IPS DF 4.7 (cell line): ENCODE data around the gene TGFBR2.

ENCODE experiments used
- DNase-seq: peaks from one replicate; pipeline ENCODE4 v3.0.0-alpha.2; 2013; ENCODE audit warnings: low spot score; ENCODE audit errors: extremely low read depth

TGFBR2 gene

DNA sequence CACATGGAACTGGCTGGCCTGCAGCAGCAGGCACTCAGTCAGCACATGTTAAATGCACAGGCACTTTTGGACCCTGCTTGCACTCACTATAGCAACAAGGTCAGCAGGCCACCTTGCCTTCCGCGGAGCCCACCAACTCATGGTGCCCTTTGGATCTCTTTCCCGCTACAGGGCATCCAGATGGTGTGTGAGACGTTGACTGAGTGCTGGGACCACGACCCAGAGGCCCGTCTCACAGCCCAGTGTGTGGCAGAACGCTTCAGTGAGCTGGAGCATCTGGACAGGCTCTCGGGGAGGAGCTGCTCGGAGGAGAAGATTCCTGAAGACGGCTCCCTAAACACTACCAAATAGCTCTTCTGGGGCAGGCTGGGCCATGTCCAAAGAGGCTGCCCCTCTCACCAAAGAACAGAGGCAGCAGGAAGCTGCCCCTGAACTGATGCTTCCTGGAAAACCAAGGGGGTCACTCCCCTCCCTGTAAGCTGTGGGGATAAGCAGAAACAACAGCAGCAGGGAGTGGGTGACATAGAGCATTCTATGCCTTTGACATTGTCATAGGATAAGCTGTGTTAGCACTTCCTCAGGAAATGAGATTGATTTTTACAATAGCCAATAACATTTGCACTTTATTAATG, 85.0 kb downstream of the TGFBR2 start:
- no peak for DNase-seq

GRCh38 chr3:30691944-30692343, 85.5 kb downstream of the TGFBR2 start:
- DNase-seq = no peak

DNA sequence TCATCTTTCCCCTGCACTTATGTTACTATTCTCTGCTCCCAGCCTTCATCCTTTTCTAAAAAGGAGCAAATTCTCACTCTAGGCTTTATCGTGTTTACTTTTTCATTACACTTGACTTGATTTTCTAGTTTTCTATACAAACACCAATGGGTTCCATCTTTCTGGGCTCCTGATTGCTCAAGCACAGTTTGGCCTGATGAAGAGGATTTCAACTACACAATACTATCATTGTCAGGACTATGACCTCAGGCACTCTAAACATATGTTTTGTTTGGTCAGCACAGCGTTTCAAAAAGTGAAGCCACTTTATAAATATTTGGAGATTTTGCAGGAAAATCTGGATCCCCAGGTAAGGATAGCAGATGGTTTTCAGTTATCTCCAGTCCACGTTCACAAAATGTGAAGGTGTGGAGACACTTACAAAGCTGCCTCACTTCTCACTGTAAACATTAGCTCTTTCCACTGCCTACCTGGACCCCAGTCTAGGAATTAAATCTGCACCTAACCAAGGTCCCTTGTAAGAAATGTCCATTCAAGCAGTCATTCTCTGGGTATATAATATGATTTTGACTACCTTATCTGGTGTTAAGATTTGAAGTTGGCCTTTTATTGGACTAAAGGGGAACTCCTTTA, 86.2 kb downstream of the TGFBR2 start:
- no peak for DNase-seq

- DNase-seq = peak; percentile 46
Measured at GRCh38 chr3:30693470-30694120, 87.2 kb downstream of the TGFBR2 start.

DNA sequence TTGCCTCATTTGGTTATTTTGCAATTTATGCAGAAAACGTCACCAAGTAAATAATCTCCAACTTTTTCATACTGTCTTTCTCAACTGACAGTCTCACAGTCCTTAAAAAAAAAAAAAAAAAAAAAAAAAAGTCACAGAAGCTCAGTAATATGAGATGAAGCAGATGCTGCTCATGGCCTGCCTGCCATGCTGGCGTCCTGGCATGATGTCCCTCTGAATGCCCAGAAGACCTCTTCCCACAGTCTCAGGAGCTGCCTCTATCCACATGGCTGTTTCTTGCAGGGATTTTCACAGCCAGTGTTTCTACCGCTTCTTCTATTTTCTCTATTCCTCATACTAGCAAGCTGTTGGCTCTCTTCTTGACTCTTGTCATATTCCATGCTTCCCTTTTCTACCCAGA, 87.7 kb downstream of the TGFBR2 start:
- DNase-seq = no peak

- DNase-seq = no peak
Measured at GRCh38 chr3:30694668-30695067, 88.3 kb downstream of the TGFBR2 start.

- peak; percentile 41 for DNase-seq
Measured at GRCh38 chr3:30695302-30696061, 89.1 kb downstream of the TGFBR2 start.

- DNase-seq = no peak
Measured at GRCh38 chr3:30696403-30696819, 90.0 kb downstream of the TGFBR2 start.

GRCh38 chr3:30696896-30697295, 90.5 kb downstream of the TGFBR2 start:
- no peak for DNase-seq

GRCh38 chr3:30698549-30698948, 92.1 kb downstream of the TGFBR2 start:
- no peak for DNase-seq

DNA sequence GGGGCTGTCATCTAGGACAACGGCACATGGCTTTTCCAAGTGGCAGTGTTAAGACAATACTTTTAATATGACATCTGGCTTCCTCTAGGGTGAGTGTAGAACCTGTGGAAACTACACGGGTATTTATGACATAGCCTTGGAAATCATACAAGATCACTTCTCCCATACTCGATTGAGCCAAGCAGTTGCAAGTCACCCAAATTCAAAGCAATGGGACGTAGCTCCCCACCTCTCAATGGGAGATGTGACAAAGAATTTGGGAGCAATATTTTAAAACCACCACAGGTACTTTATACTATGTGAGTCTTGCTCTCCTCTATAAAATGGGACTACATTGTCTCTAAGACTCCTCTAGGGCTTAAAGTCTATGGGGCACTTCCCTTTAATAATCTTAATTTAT, 93.5 kb downstream of the TGFBR2 start:
- DNase-seq = no peak

GRCh38 chr3:30700702-30701321, 94.4 kb downstream of the TGFBR2 start:
- DNase-seq = no peak

- DNase-seq = no peak
Measured at GRCh38 chr3:30702038-30702827, 95.8 kb downstream of the TGFBR2 start.

- DNase-seq = no peak
Measured at GRCh38 chr3:30702828-30703397, 96.5 kb downstream of the TGFBR2 start.

DNA sequence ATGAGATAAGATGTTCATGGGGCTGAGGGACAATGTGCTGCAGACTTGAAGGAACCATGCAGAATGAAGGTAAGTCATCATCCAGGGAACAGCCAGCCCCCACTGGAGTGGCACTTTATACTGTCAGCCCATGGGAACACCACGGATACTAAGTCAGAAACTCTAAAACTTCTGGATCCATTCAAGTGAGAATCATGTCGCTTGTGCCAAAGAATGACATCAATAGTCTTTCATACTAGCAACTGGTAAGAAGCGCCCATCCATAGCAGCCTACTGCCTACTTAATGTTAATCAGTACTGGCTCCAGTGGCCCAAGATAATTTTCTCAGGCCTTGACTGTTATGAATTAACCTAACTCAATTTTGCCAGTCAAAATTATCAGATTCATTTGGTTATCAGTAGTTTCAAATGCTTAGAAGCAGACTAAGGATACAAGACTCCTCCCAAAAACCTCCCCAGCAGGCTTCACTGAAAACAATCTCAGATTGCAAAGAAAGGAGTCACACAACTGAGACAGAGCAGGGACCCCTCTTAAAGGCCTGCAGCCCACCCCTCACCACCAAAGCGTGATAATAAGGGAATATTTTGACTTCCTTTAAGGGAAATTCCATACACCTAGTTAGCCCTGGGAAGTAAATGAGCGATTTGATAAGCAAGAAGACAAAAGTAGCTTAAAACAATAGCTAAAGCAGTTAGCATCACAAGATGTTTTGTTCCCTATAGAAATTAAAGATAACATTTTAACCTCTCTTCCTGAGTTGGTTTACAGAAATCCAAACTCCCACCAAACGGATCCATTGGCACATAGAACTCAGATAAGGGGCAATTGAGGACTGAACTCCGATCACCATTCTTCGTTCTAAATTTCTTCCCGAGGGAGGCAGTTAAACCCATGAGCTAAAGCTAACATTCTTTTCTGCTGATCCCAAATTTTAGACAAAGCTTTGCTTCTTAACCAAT, 98.8 kb downstream of the TGFBR2 start:
- no peak for DNase-seq

DNA sequence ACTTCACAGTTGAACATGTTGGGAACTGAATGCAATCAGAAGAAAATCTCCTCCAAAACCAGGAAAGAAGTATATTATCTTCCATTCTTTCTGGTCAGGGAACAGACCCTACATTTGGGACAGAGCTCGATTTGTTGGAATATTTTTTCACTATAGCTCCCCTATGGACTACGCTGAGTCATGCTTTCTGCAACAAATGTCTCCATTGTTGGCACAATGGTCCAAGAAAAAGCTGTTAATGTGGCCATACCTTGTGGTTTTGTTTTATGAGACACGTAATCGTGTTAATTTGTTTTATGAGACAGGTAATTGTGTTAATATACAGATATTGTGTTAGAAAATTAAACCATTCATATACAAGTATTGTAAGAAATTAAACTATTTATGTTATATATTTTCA, 101.4 kb downstream of the TGFBR2 start:
- DNase-seq = no peak

GRCh38 chr3:30708472-30708871, 102.1 kb downstream of the TGFBR2 start:
- no peak for DNase-seq

DNA sequence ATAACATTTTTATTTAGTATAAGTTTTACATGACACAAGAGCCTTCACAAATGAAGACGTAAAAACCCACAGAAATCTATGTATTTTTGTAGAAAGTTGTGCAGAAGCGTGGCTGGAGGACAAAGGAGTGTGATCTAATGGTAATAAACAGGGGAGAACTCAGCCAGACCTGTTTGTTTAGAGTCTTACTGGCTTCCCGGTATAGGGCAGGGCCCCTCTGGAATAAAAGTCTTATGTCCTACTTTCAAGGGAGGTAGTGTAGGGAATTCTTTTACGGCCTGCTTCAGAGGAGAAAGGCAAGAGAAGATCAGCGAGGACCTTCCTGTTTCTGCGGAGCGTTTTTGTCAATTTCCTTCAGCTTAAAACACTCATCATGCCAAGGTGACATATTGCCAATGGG, 103.6 kb downstream of the TGFBR2 start:
- no peak for DNase-seq

DNA sequence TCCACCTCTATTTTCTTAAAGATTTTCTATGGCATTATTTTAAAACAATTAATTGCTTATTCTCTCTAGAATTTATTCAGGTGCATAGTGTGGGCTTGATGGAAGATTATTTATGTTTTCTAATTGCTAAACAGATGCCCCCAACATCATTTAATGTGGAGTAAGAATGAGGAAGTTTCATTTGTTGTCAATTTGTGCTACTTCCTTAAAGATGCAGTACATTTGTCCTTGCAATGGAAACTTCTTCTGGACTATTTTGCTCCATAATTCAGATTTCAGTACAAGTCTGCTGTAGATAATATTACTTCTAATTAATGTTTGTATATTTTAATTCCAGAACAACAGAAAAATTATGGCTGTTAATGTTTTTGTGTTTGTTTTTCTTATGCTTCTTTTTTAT, 104.8 kb downstream of the TGFBR2 start:
- no peak for DNase-seq
